ENCODE data around the gene LGR5.

DNA sequence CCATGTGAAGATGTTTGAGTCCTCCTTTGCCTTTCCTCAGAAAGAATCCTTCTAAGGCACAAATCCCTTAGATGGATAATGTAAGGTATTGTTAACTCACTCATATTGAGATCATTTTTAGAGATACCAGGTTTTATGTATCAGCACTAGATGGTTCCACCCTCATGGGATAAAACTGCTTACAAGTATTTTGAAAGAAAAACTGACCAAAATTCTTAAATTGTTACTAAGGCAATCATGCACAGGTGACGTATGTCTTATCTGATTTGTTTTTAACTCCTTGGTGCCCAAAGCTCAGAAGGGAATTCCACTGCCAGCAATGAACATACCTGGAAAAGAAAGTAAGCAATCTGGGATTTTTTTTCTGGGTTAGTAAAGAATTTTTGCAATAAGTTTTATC is 145.6 kb downstream of the LGR5 start:
- TF ChIP-seq CTCF (IDR thresholded peaks at IDR 0.05): no peak
- no peak for TF ChIP-seq POLR2A (IDR thresholded peaks at IDR 0.05)
